Astrocyte of the cerebellum (primary cell): ENCODE measurements around the gene SYT7.

ENCODE experiments used
- DNase-seq: peaks from one replicate; pipeline ENCODE4 v3.0.0-alpha.2; 2011; ENCODE audit warnings: low read depth
- H3K4me3 ChIP-seq: 2 replicates; pipeline ENCODE4 v1.5.1; 2011; ENCODE audit warnings: mild to moderate bottlenecking, low read depth, low read length, moderate library complexity
- in situ Hi-C: cut with HindIII; loops from 2 replicates; pipeline ENCODE4 v1.10.0; 2017; ENCODE audit warnings: low sequenced_read_pairs
- TF ChIP-seq, protein P1 (sequence below): IDR thresholded peaks from 2 replicates; pipeline ENCODE4 v1.5.1; 2012; ENCODE audit warnings: low read length, low read depth, moderate library complexity, mild to moderate bottlenecking; ENCODE audit errors: missing control alignments

The SYT7 gene

GRCh38 chr11:61522881-61523280 lies 58.0 kb downstream of the SYT7 start:
- TF ChIP-seq, protein P1, sequence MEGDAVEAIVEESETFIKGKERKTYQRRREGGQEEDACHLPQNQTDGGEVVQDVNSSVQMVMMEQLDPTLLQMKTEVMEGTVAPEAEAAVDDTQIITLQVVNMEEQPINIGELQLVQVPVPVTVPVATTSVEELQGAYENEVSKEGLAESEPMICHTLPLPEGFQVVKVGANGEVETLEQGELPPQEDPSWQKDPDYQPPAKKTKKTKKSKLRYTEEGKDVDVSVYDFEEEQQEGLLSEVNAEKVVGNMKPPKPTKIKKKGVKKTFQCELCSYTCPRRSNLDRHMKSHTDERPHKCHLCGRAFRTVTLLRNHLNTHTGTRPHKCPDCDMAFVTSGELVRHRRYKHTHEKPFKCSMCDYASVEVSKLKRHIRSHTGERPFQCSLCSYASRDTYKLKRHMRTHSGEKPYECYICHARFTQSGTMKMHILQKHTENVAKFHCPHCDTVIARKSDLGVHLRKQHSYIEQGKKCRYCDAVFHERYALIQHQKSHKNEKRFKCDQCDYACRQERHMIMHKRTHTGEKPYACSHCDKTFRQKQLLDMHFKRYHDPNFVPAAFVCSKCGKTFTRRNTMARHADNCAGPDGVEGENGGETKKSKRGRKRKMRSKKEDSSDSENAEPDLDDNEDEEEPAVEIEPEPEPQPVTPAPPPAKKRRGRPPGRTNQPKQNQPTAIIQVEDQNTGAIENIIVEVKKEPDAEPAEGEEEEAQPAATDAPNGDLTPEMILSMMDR, result no peak
- in situ Hi-C loops, result loop anchor here (5.0 kb wide), 1 partner anchor 74 kb away; no protein-coding TSS in a partner anchor
- no peak for DNase-seq
- H3K4me3 ChIP-seq, result no peak overlapping the region

- in situ Hi-C loops, result no loop called here
- DNase-seq, result no peak
- no peak overlapping the region for H3K4me3 ChIP-seq
- TF ChIP-seq, protein P1, result no peak
Observed at GRCh38 chr11:61518032-61518795, 62.7 kb downstream of the SYT7 start.

DNA sequence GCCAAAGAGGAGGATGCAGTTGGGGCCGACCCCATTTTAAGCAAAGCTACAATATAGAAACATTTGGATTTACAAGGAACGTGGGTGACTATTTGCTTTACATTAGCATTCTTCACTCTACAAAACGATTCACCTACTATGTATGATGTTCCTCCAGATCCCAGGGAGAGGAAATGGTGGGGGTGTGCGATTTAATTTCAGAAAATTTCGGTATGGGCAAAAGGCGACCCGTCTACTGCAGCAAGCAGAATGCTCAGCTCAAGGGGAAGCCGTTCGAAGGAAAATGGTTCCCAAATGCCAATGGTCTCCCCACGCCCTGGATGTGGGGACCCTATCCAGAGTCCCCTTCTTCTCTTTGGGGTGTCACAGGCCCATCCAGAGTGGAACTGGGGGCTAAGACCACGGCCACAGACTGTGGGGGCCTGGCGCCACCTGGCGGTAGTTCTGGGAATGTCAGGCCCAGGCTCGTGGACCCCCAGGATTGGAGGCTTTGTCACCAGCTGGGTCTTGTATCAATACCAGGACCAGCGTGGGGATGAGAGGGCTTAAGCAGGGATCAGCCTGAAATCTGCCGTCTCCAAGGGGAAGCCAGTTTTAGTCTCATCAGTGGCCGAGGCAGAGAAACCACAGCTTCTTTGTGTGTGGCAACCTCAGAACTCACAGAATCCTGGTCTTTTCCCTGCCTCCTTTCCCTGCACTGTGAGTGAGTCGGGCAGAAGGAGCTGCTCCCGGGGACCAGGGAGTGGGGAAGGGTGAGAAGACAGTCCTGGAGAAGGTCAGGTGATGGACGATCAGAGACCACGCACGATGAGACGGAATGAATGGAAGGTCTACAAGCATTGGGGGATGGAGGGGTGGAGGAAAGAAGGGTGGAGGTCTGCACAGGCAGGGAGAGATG lies 64.0 kb downstream of the SYT7 start:
- no peak overlapping the region for H3K4me3 ChIP-seq
- in situ Hi-C loops, result no loop called here
- TF ChIP-seq, protein P1, result peak; percentile 99
- no peak for DNase-seq

- no peak for DNase-seq
- TF ChIP-seq, protein P1, result no peak
- in situ Hi-C loops, result no loop called here
- no peak overlapping the region for H3K4me3 ChIP-seq
Observed at GRCh38 chr11:61516191-61516590, 64.7 kb downstream of the SYT7 start.

DNA sequence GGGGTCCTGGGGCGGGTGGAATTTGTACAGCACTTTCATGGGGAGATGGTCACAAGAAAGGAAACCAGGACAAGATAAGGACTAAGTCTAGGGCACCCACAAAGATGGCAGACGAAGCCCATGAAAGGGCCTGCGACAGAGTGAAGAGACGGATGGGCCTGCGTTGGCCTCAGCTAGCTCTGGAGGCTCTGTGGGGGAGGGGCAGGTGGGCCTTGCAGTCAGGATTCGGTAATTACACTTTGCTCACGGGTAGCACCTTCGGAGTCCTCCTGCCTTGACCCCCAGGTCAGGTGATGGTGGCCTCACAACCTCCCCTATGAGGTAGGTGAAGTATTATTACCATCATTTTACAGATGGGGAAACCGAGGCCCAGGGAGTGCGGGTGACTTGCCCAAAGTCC lies 65.2 kb downstream of the SYT7 start:
- DNase-seq, result no peak
- TF ChIP-seq, protein P1, result no peak
- H3K4me3 ChIP-seq, result no peak overlapping the region
- in situ Hi-C loops, result no loop called here

DNA sequence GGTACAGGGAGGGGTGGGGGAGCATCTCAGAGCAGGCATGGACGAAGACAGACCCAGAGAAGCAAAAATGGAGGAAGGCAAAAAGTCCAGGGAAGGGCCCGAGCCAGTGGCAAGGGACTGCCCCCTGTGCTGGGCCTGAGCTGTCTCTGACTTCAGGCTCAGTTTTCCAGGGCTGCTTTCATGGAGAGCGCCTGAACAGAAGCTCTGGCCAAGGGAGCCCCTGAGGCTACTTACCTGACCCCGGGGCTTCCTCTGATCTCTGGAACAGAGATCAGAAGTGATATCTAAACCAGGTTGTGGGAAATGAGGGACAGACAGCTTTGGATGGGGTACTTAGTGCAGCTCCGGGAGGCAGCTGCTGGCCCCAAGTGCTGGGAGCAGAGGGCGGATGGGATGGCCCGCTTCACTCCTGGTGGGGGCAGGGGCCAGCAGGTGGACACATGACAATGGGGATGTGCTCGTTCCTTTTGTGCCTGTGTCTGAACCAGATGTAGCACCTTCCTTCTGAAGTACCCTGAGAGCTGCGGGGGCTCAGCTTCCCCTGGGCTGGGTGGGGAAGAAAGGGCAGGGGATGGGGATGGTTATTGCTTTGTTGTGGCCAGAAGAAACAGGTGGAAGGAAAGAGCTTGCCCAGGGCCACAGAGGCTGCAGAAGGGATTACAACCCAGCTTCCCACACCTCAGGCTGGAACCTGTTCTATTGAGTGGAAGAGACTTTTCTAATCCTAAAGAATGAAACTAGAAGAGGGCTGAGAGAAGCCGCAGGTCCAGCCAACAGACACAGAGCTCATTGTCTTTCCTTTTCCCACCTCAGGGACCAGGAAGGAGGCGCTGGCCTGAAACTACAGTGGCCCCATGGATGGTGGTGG lies 66.6 kb downstream of the SYT7 start:
- TF ChIP-seq, protein P1, result no peak
- in situ Hi-C loops, result loop anchor here (5.0 kb wide), 1 partner anchor 52 kb away; no protein-coding TSS in a partner anchor
- DNase-seq, result no peak
- H3K4me3 ChIP-seq, result no peak overlapping the region
